ENCODE data around the gene HES2. TPM values are rescaled to one million over a fixed set of nuclear protein-coding genes. Genes with fewer than 3 reads are reported as not detected.

HES2 gene
- total RNA-seq, 1 donor from 2014 or later: not detected

DNA sequence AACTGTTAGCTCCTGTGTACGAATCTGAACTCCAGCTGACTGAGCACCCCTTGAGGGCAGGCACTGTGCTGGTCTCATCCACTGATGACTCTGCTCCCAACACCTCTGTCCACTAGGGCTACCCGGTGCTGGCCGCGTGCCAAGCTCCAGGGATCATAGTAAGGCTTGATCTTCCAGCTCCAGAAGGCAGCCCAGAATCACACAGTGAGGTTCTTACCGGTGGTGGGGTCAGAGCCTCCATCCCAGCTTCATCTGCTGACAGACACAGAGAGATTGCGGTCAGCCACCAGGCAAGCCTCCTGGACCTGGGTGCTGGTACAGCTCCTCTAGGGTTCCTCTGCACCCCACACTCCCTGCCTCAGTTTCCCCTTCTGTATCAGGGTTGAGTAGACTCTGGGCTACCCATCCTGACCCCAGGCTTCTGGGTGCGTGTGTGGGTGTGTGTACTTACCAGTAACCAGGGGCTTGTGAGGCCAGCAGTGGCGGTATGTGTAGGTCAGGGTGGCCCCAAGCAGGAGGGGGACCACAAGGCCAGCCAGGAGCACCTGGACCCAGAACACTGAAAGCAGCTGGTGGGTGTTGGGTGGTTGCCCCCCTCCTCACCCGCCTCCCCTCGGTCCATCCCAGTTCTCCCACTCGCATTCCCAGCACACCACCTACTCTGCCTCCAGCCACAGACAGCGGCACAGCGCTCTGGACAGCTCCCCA is 42.8 kb upstream of the HES2 start:
- Histone ChIP-seq H3K4me3 (no peak overlapping the region), H3K9me3 (no peaks in the 10 kb centered on the region), H3K27me3 (no peaks in the 10 kb centered on the region), H3K4me1 (no peaks in the 10 kb centered on the region), H3K36me3 (peaks cover 0 to 20% of the 10 kb centered on the region in 2 donors), H3K27ac (no peak overlapping the region)
- TF ChIP-seq, protein P1, sequence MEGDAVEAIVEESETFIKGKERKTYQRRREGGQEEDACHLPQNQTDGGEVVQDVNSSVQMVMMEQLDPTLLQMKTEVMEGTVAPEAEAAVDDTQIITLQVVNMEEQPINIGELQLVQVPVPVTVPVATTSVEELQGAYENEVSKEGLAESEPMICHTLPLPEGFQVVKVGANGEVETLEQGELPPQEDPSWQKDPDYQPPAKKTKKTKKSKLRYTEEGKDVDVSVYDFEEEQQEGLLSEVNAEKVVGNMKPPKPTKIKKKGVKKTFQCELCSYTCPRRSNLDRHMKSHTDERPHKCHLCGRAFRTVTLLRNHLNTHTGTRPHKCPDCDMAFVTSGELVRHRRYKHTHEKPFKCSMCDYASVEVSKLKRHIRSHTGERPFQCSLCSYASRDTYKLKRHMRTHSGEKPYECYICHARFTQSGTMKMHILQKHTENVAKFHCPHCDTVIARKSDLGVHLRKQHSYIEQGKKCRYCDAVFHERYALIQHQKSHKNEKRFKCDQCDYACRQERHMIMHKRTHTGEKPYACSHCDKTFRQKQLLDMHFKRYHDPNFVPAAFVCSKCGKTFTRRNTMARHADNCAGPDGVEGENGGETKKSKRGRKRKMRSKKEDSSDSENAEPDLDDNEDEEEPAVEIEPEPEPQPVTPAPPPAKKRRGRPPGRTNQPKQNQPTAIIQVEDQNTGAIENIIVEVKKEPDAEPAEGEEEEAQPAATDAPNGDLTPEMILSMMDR (IDR thresholded peaks at IDR 0.05): no peak
- no peak for DNase-seq (ENCODE audit: low spot score in 2 of 2)
- intact Hi-C loops (cut with DNase I): no loop called here

DNA sequence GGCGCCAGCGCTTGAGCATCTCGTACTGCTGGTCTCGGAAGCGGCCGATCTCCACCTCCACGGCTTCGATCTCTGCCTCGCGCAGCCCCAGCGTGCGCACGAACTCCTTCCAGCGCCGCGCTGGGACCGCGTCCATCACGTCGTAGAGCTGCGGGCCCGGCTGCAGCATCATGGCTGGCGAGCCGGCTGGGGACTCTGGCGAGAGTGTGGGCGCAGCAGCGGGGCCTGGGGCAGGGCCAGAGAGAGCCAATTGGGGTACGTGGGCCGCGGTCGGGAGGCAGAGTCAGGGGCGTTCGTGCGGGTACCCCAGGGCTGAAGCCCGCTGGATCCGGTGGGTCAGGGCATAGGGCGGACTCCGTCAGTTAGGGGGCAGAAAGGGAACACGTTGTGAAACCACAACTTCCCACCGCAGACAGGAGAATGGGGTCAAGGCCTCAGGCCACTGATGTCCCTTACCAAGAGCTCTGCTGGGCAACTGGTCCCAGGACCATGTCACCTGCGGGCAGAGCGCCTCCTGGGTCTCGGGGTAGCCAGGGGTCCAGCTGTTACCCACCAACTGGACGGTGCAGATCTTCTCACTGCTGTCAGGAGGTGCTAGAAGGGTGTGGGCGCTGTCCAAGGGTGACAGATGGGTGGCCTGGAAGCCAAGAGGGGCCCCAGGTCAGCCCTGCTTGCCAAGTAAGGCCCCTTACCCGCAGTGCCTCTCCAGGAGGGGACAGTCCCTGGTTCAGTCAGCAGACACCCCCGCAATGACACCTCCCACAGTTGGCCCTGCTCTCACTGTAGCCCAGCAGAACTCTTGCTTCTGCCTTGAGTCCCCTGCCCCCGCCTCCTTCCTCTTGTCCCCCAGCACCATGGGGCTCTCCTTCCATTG is 42.1 kb upstream of the HES2 start:
- no peaks in the 10 kb centered on the region for H3K9me3 ChIP-seq
- H3K36me3 ChIP-seq: peaks cover 0 to 19% of the 10 kb centered on the region in 2 donors
- no peak overlapping the region for H3K27ac ChIP-seq
- TF ChIP-seq, protein P1 (IDR thresholded peaks at IDR 0.05): no peak
- intact Hi-C loops (cut with DNase I): no loop called here
- DNase-seq (ENCODE audit: low spot score in 2 of 2): no peak
- H3K4me3 ChIP-seq: no peak overlapping the region
- H3K4me1 ChIP-seq: no peaks in the 10 kb centered on the region
- no peaks in the 10 kb centered on the region for H3K27me3 ChIP-seq

DNA sequence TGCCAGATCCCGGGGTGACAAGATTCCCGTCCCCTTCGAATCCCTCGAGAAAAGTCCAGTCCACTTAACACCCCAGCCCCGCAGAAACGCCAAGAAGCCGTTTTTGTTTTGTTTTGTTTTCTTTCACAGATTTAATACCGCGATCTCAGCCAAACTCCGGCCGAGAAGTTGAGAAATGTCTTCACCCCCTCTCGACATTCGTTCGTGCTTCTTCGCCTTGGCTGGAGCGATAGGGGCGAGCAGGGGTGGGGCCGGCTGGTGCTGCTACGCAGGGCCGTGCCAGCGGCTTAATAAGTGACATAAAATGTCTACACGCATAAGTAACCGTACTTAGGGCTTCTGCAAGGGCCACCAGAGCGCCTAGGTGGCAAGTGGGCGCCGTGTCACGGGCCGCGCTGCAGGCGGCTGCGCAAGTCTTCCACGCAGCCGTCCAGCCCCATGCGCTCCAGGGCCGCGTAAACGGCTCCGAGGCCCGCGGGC is 41.4 kb upstream of the HES2 start:
- Histone ChIP-seq H3K9me3 (no peaks in the 10 kb centered on the region), H3K4me3 (no peak overlapping the region), H3K27ac (no peak overlapping the region), H3K4me1 (no peaks in the 10 kb centered on the region), H3K36me3 (peaks cover 0 to 19% of the 10 kb centered on the region in 2 donors), H3K27me3 (no peaks in the 10 kb centered on the region)
- TF ChIP-seq, protein P1 (IDR thresholded peaks at IDR 0.05): no peak
- no peak for DNase-seq (ENCODE audit: low spot score in 2 of 2)
- intact Hi-C loops (cut with DNase I): no loop called here

DNA sequence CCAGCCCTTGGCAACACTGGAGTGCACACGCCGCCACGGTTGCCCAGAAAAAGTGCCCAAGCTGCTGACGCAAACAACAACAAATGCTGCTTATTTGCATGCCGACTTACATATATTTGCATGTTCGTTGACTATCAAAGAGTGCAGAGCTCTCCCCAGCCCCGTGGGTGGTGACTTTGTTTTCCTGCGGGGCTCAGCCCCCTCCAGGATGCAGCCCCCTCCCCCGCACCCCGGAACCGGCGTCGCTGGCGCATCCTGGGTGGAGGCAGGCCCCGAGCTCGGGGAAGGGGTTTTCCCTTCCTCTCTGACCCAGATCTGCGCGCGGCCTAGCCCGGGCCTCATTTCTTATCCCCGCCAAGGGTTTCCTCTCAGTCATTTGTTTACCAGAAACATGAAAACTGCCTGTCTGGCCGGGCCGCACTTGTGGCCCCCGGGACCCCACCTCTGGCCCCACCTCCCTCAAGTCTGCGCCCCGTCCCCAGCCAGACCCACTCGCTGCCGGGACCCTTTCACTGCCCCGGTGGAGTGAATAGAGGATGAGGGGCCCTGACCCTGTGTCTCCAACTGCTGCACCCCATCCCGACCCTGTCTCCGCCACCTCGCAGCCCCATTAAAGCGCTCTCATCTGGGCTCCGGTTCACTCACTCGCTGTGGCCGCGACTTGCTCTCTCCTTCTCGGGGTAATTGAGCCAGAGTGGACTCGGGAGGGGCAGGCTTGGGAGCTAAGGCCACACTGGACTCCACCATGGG is 40.8 kb upstream of the HES2 start:
- H3K27me3 ChIP-seq: no peaks in the 10 kb centered on the region

DNA sequence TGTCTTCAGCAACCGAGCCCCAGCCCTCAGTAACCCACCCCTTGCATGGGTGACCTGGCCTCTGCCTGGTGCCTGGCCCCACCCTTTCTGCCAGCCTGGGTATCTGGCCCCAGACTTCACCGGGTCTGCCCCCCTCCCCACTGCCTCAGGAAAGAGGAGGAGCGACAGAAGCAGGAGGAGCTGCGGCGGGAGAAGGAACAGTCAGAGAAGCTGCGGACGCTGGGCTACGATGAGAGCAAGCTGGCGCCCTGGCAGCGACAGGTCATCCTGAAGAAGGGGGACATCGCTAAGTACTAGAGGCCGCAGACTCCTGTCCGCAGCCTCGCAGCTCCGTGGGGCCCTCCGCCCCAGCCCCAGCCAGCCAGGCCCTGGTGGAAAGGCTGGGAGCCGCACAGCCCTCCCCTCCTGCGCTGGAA is 40.1 kb upstream of the HES2 start:
- Histone ChIP-seq H3K36me3 (peaks cover 0 to 19% of the 10 kb centered on the region in 2 donors), H3K4me1 (no peaks in the 10 kb centered on the region), H3K27me3 (no peaks in the 10 kb centered on the region), H3K9me3 (no peaks in the 10 kb centered on the region), H3K27ac (no peak overlapping the region), H3K4me3 (no peak overlapping the region)
- TF ChIP-seq, protein P1 (IDR thresholded peaks at IDR 0.05): no peak
- intact Hi-C loops (cut with DNase I): no loop called here
- DNase-seq (ENCODE audit: low spot score in 2 of 2): no peak

More for the DNA sequence above, 40.8 kb upstream of the HES2 start:
- H3K4me1 ChIP-seq: no peaks in the 10 kb centered on the region
- intact Hi-C loops (cut with DNase I): no loop called here
- no peaks in the 10 kb centered on the region for H3K9me3 ChIP-seq
- H3K27ac ChIP-seq: no peak overlapping the region
- H3K36me3 ChIP-seq: peaks cover 0 to 19% of the 10 kb centered on the region in 2 donors
- TF ChIP-seq, protein P1 (IDR thresholded peaks at IDR 0.05): no peak
- no peak overlapping the region for H3K4me3 ChIP-seq
- no peak for DNase-seq (ENCODE audit: low spot score in 2 of 2)

Measured in ascending aorta (tissue), 2 donors.